Stimulated activated CD8-positive, alpha-beta memory T cell treated with anti-CD3 and anti-CD28 coated beads, Interleukin-12 subunit alpha, Interleukin-12 subunit beta, amount 100 ng/mL, for 1 hour (primary cell): ENCODE data around the gene TMEM39A.

Experiments
- DNase-seq: peaks from one replicate; pipeline ENCODE4 v3.0.0-alpha.2; 2020; ENCODE audit warnings: low read depth

The TMEM39A gene, protein sequence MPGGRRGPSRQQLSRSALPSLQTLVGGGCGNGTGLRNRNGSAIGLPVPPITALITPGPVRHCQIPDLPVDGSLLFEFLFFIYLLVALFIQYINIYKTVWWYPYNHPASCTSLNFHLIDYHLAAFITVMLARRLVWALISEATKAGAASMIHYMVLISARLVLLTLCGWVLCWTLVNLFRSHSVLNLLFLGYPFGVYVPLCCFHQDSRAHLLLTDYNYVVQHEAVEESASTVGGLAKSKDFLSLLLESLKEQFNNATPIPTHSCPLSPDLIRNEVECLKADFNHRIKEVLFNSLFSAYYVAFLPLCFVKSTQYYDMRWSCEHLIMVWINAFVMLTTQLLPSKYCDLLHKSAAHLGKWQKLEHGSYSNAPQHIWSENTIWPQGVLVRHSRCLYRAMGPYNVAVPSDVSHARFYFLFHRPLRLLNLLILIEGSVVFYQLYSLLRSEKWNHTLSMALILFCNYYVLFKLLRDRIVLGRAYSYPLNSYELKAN

DNA sequence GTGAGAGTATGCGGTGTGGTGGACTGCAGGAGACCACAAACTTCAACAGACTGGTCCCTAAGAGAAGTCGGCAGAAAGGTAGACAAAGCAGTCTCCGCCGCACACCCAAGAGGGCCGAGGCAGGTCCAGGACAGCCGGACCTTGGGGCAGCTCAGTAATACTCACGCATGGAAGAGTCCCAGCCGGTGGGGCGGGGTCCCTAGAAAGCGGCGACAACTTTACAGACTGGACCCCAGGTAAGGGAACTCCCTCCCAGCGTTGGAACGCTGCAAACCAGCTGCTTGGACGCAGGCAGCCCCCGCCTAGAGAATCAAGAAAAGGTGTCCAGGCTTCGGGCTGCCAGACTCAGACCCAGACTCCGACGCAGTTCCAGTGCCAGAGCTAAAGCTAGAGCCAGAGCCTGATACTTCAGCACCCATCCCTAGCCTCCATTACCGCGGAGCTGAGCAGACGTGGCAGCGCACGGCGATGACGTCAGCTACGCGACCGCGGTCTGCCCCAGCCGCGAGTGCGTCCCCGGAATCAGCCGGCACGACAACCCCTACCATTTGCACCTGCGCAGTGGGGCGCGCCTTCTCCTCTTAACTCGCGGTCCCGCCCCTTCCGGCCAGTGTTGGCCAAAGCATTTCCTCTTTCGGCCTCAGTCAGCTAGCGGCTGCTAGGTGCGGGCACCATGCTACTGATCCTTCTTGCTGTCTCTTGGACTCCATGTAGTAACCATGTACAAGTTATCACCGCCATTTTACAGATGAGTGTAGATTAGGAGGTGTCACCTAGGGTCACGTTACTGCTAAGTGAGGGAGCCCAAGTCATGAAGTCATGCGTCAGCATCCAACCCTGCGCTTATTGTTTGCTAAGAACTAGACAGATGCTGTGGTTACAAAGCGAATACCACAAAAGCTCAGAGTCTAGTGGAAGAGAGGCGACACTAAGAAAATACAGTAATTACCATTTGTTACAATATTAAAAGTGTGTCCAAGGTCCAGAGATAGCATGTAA, at the start of gene TMEM39A:
TMEM39A (minus strand) TSS at position 445 of the 999 bp plus-strand sequence. CDS start 1,541 bp downstream, outside the sequence.
- peak; percentile 99 for DNase-seq

DNA sequence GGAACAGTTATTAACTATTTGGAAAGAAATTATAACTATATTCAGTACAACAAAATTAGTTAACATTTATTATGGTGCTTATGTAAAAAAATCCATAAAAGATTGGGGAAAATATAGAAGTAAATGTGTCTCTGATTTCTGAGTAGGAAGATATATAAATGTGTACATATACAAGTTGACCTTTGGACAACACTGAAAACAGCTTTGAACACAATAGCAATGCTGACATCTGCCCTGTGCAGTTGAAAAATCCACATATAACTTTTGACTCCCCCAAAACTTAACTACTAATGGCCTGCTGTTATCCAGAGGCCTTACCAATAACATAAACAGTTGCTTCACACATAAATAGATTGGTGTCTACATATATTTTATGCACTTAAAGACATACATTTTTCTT, 47.3 kb upstream of the TMEM39A start:
- DNase-seq = no peak

- no peak for DNase-seq
Observed at GRCh38 chr3:119508172-119508845, 44.9 kb upstream of the TMEM39A start.

DNA sequence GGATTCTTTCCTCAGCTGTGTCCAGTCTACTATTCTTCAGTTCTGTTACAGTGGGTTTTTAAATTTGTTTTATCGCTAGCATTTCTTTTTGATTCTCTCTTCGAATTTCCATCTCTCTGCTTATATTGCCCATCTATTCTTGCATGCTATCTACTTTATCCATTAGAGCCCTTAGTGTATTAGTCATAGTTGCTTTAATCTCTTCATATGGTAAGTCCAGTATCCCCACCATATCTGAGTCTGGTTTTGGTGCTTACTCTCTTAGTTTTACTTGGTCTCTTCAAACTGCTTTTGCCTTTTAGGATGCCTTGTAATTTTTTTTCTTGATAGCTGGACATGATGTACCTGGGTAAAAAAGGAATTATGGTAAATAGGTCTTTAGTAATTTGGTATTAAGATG, 44.0 kb upstream of the TMEM39A start:
- DNase-seq = no peak

GRCh38 chr3:119506631-119507030, 43.2 kb upstream of the TMEM39A start:
- no peak for DNase-seq

DNA sequence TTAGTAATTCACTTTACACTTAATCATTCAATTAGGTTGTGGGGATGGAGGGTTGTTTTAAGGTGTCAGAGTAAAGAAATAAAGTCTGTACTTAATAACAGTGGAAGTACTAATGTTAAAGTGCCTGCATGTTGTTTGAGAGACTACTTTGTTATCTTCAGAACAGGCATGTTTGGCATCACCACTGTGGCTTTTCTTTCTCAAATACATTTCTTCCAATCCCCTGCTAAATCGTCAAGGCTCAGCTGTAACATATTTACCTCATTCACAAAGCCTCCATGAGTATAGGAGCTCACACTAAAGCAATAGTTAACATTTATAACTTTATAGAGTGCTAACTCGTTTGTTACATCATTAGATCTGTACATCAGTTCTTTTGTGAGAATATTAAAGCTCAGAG, 37.5 kb upstream of the TMEM39A start:
- DNase-seq = no peak

DNA sequence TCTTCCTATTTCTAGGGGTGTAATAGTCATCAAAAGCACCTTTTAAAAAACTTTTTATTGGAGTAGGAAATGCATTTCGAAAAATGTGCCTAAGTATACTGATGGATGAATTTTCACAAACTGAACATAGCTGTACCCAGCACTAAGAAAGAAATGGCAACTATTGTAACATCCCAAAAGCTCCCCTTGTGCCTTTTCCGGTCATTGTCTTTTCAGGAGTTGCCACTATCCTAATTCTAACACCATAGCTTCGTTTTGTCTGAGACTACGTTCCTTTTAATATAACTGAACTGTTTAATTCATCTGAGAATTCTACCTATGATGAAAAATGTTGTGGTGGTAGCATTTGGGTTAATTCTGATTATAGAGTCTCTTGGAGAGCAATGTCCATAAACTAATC, 36.9 kb upstream of the TMEM39A start:
- no peak for DNase-seq

- DNase-seq = peak; percentile 97
Observed at GRCh38 chr3:119498186-119499011, 35.0 kb upstream of the TMEM39A start, which contains the start of gene TIMMDC1. TIMMDC1 (plus strand) TSS chr3:119498547; CDS start chr3:119498734, 187 bp downstream.

DNA sequence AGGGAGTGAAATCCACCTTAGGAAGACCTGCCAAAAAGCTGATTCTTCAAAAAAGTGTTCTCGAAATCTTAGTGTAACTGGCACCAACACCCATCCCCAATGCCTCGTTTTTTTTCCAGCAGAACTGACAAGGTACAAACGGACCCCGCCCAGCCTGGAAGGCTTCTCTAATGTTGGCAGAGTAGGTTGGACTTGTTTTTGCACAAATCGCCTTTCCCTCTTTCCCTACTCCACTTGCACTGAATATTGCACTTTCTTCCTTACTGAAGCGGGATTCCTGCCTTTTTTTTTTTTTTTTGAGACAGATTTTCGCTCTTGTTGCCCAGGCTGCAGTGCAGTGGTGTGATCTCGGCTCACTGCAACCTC, 34.4 kb upstream of the TMEM39A start:
- DNase-seq = no peak

- DNase-seq = no peak
Observed at GRCh38 chr3:119494597-119494996, 31.2 kb upstream of the TMEM39A start.

DNA sequence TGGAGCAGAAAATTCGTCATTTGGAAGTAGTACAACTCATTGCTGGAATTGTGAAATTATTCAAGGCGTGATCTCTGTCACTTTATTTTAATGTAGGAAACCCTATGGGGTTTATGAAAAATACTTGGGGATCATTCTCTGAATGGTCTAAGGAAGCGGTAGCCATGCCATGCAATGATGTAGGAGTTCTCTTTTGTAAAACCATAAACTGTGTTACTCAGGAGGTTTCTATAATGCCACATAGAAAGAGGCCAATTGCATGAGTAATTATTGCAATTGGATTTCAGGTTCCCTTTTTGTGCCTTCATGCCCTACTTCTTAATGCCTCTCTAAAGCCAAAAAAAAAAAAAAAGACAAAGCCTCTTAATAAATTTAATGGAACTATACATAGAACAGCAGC, 29.4 kb upstream of the TMEM39A start:
- no peak for DNase-seq

- no peak for DNase-seq
Observed at GRCh38 chr3:119492128-119492527, 28.7 kb upstream of the TMEM39A start.

- no peak for DNase-seq
Observed at GRCh38 chr3:119490153-119490552, 26.7 kb upstream of the TMEM39A start.

GRCh38 chr3:119485563-119485962, 22.1 kb upstream of the TMEM39A start:
- DNase-seq = no peak

DNA sequence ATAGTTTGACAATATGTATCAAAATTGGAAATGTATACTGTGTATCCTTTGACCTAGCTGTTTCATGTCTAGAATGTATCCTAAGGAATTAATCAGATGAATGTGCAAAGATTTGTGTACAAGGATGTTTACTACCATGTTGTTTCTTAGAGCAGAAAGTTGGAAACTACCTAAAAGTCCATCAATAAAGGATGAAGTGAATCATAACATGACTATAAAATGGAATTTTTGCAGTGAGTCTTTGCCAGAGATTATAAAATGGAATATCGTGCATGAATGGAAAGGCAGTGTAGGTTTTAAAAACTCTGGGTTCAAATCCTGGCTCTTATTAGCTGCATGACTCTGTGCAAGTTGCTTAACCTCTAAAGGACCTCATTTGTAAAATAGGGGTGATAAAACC, 19.7 kb upstream of the TMEM39A start:
- DNase-seq = no peak

- no peak for DNase-seq
Observed at GRCh38 chr3:119481079-119481478, 17.7 kb upstream of the TMEM39A start.

DNA sequence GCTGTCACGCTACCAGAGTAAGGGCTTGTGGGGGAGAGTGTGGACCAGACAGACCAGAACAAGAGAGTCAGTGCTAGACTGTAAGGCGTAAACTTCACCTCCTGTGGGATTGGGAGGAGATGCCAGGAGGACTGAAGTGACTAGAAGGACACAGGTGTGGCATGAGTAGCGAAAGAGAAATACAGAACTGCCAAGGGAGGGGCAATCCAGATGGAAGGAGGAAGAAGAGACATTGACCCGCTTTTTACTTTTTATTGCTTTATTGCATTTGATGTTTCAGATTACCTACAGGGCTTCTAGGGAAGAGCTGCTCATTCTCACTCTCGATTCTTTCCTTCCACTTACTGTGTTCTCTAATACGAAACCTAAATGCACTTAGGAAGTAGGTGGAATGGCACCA, 7.5 kb upstream of the TMEM39A start:
- DNase-seq = no peak

GRCh38 chr3:119469418-119470189, 6.2 kb upstream of the TMEM39A start:
- DNase-seq = no peak

- no peak for DNase-seq
Observed at GRCh38 chr3:119468041-119468440, 4.6 kb upstream of the TMEM39A start.

GRCh38 chr3:119457246-119457645, 6.2 kb downstream of the TMEM39A start:
- DNase-seq = no peak
